GM12878 (cell line): ENCODE measurements around the gene SYNGR2. TPM values are rescaled to one million over a fixed set of nuclear protein-coding genes. Genes with fewer than 3 reads are reported as not detected.

ENCODE experiments used
- ATAC-seq: fragments of 200-7000 bp; cut with Tn5 transposase; 3 replicates; pipeline ENCODE4 v1.9.1; 2020; ENCODE audit warnings: mild to moderate bottlenecking, moderate library complexity
- BruUV-seq: library from RNA; stranded (reverse); fragments of 400-500 nt; replicated peaks from 2 replicates; lab custom pipeline; 2021; lab: Mats Ljungman, UMichigan
- CTCF ChIA-PET: fragments of 300-600 bp; sonication (Branson Sonifier 250); formaldehyde crosslinking; extraction: SDS; loops from one replicate; lab custom pipeline; 2021; ENCODE audit warnings: inconsistent platforms; lab: Yijun Ruan, JAX
- POLR2A ChIA-PET: fragments of 350-600 bp; formaldehyde crosslinking; extraction: SDS; loops from one replicate; lab custom pipeline; 2021; ENCODE audit warnings: inconsistent platforms; lab: Charles Lee
- RAD21 ChIA-PET: fragments of 300-600 bp; sonication (Branson Sonifier 250); formaldehyde crosslinking; loops from one replicate; lab custom pipeline; 2023; ENCODE audit warnings: antibody characterized with exemption; ENCODE audit not compliant: unreplicated experiment; lab: Charles Lee
- SMC1A ChIA-PET: fragments of 300-600 bp; sonication (Branson Sonifier 250); formaldehyde crosslinking; loops from one replicate; lab custom pipeline; 2023; ENCODE audit not compliant: unreplicated experiment, uncharacterized antibody; lab: Charles Lee
- DNase-seq: peaks from one replicate; pipeline ENCODE4 v3.0.0-alpha.2; 2011; ENCODE audit warnings: low read depth, low spot score
- FAIRE-seq: peaks from 3 replicates; lab custom pipeline; 2011; peaks lifted over from hg19 to GRCh38; lab: Jason Lieb, UNC
- H2AFZ ChIP-seq: 2 replicates; pipeline ENCODE4 v1.6.0; 2011; ENCODE audit warnings: low read depth, low read length, control low read depth; ENCODE audit not compliant: control insufficient read depth
- H3K27ac ChIP-seq: 2 replicates; pipeline ENCODE4 v1.5.1; 2011; ENCODE audit warnings: control low read depth; ENCODE audit not compliant: control insufficient read depth, insufficient read depth
- H3K27me3 ChIP-seq, 2 experiments: replicated peaks in 1 of 2; 2 replicates each; pipeline versions ENCODE4 v1.6.0 to v1.6.1; 2011; ENCODE audit warnings: low read length in 1 of 2; ENCODE audit not compliant: control insufficient read depth in 2 of 2, insufficient read depth in 2 of 2
- H3K36me3 ChIP-seq, 2 experiments: 2 replicates each; pipeline ENCODE4 v1.5.1; 2011; ENCODE audit warnings: low read length in 1 of 2; ENCODE audit not compliant: control insufficient read depth in 2 of 2, insufficient read depth in 2 of 2
- H3K4me1 ChIP-seq: 2 replicates; pipeline ENCODE4 v1.6.1; 2011; ENCODE audit warnings: mild to moderate bottlenecking, low read length, moderate library complexity, mixed read lengths; ENCODE audit not compliant: control insufficient read depth, insufficient read depth
- H3K4me2 ChIP-seq: 2 replicates; pipeline ENCODE4 v1.6.0; 2011; ENCODE audit warnings: control low read depth; ENCODE audit not compliant: control insufficient read depth, insufficient read depth
- H3K4me3 ChIP-seq: fragments of 200-600 bp; sonication (generic); 2 replicates; pipeline ENCODE4 v1.5.1; 2016
- H3K79me2 ChIP-seq: 2 replicates; pipeline ENCODE4 v1.6.0; 2011; ENCODE audit warnings: low read length; ENCODE audit not compliant: control insufficient read depth, insufficient read depth
- H3K9ac ChIP-seq: 2 replicates; pipeline ENCODE4 v1.8.0; 2011; ENCODE audit warnings: low read length, control low read depth, mixed read lengths; ENCODE audit not compliant: control insufficient read depth, insufficient read depth
- H3K9me3 ChIP-seq: replicated peaks from 3 replicates; pipeline ENCODE4 v1.5.1; 2011; ENCODE audit warnings: mild to moderate bottlenecking, low read length; ENCODE audit not compliant: control insufficient read depth, insufficient read depth
- H4K20me1 ChIP-seq: 2 replicates; pipeline ENCODE4 v1.6.0; 2011; ENCODE audit not compliant: control insufficient read depth, insufficient read depth
- ATF2 ChIP-seq: IDR thresholded peaks from 2 replicates; pipeline ENCODE4 v1.6.1; 2012; ENCODE audit warnings: low read length, inconsistent platforms
- ATF7 ChIP-seq: fragments of 450-650 bp; IDR thresholded peaks from 2 replicates; pipeline ENCODE4 v1.6.1; 2016; ENCODE audit warnings: low read depth, mild to moderate bottlenecking
- CBX5 ChIP-seq: sonication (generic); IDR thresholded peaks from 2 replicates; pipeline ENCODE4 v1.6.1; 2016; ENCODE audit warnings: low read depth, moderate library complexity, mild to moderate bottlenecking, inconsistent platforms
- CREB1 ChIP-seq: IDR thresholded peaks from 2 replicates; pipeline ENCODE4 v1.6.1; 2012; ENCODE audit warnings: low read depth, mild to moderate bottlenecking, inconsistent platforms
- E4F1 ChIP-seq: fragments of 450-650 bp; IDR thresholded peaks from 2 replicates; pipeline ENCODE4 v1.6.1; 2018; ENCODE audit warnings: borderline replicate concordance, mild to moderate bottlenecking; ENCODE audit not compliant: partially characterized antibody
- KAT2A ChIP-seq: conservative IDR thresholded peaks from 2 replicates; pipeline ENCODE4 v1.6.1; 2011; ENCODE audit warnings: low read depth, low read length; ENCODE audit not compliant: control insufficient read depth
- MEF2B ChIP-seq: fragments of 450-650 bp; IDR thresholded peaks from 2 replicates; pipeline ENCODE4 v1.6.1; 2018; ENCODE audit warnings: mild to moderate bottlenecking, moderate library complexity; ENCODE audit not compliant: partially characterized antibody, poor library complexity, severe bottlenecking
- MTA3 ChIP-seq: IDR thresholded peaks from 2 replicates; pipeline ENCODE4 v1.6.1; 2012; ENCODE audit warnings: low read length, inconsistent platforms, borderline replicate concordance
- MXI1 ChIP-seq: fragments of 150-350 bp; IDR thresholded peaks from 2 replicates; pipeline ENCODE4 v1.6.1; 2011; ENCODE audit warnings: low read depth, mild to moderate bottlenecking, inconsistent platforms, low read length, improper control_type of control experiment
- NR2F1 ChIP-seq: fragments of 450-650 bp; conservative IDR thresholded peaks from 2 replicates; pipeline ENCODE4 v1.6.1; 2017; ENCODE audit warnings: mild to moderate bottlenecking
- SUZ12 ChIP-seq: fragments of 200-600 bp; sonication (generic); IDR thresholded peaks from one replicate; pipeline ENCODE4 v1.6.1; 2018; ENCODE audit warnings: antibody characterized with exemption, mild to moderate bottlenecking; ENCODE audit not compliant: unreplicated experiment
- ZNF24 ChIP-seq: fragments of 450-650 bp; IDR thresholded peaks from 2 replicates; pipeline ENCODE4 v1.6.1; 2017; ENCODE audit warnings: antibody characterized with exemption, mild to moderate bottlenecking
- ZNF592 ChIP-seq: fragments of 450-650 bp; IDR thresholded peaks from 2 replicates; pipeline ENCODE4 v1.6.1; 2017; ENCODE audit warnings: mild to moderate bottlenecking, moderate library complexity
- ZNF622 ChIP-seq: fragments of 450-650 bp; IDR thresholded peaks from 2 replicates; pipeline ENCODE4 v1.6.1; 2017; ENCODE audit warnings: mild to moderate bottlenecking, inconsistent platforms
- WGBS: methylation state at CpG from one replicate; pipeline ENCODE4 v1.1.6; 2016; ENCODE audit warnings: low lambda C conversion rate; ENCODE audit not compliant: insufficient replicate concordance, insufficient coverage; ENCODE audit errors: missing lambda C conversion rate; 5-methylcytosine and 5-hydroxymethylcytosine counted together
- in situ Hi-C: fragments of 300-500 bp; cut with MboI; formaldehyde crosslinking; loops from 9 replicates; pipeline ENCODE4 v1.14.3; 2018; ENCODE audit warnings: mixed read lengths
- intact Hi-C: fragments of 100-400 bp; cut with micrococcal nuclease; formaldehyde crosslinking; loops from one replicate; pipeline ENCODE4 v1.14.2; 2022; ENCODE audit not compliant: unreplicated experiment
- polyA plus RNA-seq, 11 experiments: library from polyadenylated mRNA; depleted of rRNA in 4 of 11; unstranded in 6 of 11; stranded (reverse) in 5 of 11; fragments of >200 nt; fragmentation: Nextera tagmentation in 4 of 11; fragmentation: Illumina TruSeq in 1 of 11; extraction: Ambion mirVana in 4 of 11; extraction: Trizol in 1 of 11; gene quantifications; 1 replicate in 1 of 11; 2 replicates in 10 of 11; pipeline versions ENCODE4 v1.2.1 to v1.2.3, GENCODE V29; 2011 to 2016; ENCODE audit warnings: inconsistent platforms in 2 of 11, missing spikeins in 2 of 11, low read depth in 1 of 11
- total RNA-seq, 4 experiments: library from RNA; depleted of rRNA in 3 of 4; stranded (reverse); fragments of >200 nt in 3 of 4; fragmentation: Illumina TruSeq in 1 of 4; extraction: Trizol in 1 of 4; gene quantifications; 2 replicates each; pipeline versions ENCODE4 v1.2.1 to v1.2.3, GENCODE V29; 2013 to 2021
- TF ChIP-seq, protein P1 (sequence below): fragments of 150-350 bp; IDR thresholded peaks from 2 replicates; pipeline ENCODE4 v1.6.1; 2014; ENCODE audit warnings: mild to moderate bottlenecking, low read depth, low read length

Gene SYNGR2
- total and polyA plus RNA-seq, 10 of the 15 experiments (the other 5 are each of a cell fraction or from before 2014, with no cell fraction given), result 4.4 to 529 (median 261) TPM

DNA sequence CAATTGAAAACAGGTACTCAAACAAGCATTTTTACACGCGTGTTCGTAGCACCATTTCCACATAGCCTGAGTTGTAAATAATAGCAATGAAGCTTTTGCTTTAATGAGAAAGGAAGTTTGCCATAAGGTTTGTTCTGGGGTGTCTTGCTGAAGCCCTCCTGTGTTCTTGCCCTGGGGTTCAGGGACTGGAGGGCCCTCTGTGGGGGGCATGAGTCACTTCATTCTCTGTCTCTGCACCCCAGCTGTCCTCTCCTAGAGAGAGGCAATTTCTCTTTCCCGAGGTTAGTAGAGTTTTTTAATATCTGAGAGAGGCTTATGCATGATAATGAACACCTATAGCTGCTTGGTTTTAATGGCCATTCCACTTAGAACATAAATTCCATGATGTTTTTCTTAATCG is 28.3 kb downstream of the SYNGR2 start:
- TSS peak; percentile 55 for BruUV-seq
- Histone ChIP-seq H3K27me3 (no peaks in the 10 kb centered on the region), H3K4me3 (no peak overlapping the region), H3K36me3 (peaks cover 7 to 20% of the 10 kb centered on the region in 2 experiments), H3K9me3 (no peaks in the 10 kb centered on the region; the same call in 2 of the 3 replicates), H3K4me2 (no peak overlapping the region), H4K20me1 (no peaks in the 10 kb centered on the region), H2AFZ (no peak overlapping the region), H3K79me2 (peaks cover 6% of the 10 kb centered on the region), H3K9ac (no peak overlapping the region), H3K27ac (no peak overlapping the region), H3K4me1 (peaks cover 10% of the 10 kb centered on the region)
- no peak for ATAC-seq
- SMC1A ChIA-PET, result no interaction called here
- 94% methylated on average over 5 of the region's 5 CpGs for WGBS
- CTCF ChIA-PET, result no interaction called here
- in situ Hi-C loops, result no loop called here
- TF ChIP-seq ATF7 (no peak), ZNF24 (no peak), CBX5 (no peak), MEF2B (no peak), SUZ12 (no peak), ZNF592 (no peak), CREB1 (no peak), NR2F1 (no peak), E4F1 (no peak), MXI1 (no peak), ATF2 (no peak), KAT2A (no peak), ZNF622 (no peak), MTA3 (no peak)
- TF ChIP-seq, protein P1, sequence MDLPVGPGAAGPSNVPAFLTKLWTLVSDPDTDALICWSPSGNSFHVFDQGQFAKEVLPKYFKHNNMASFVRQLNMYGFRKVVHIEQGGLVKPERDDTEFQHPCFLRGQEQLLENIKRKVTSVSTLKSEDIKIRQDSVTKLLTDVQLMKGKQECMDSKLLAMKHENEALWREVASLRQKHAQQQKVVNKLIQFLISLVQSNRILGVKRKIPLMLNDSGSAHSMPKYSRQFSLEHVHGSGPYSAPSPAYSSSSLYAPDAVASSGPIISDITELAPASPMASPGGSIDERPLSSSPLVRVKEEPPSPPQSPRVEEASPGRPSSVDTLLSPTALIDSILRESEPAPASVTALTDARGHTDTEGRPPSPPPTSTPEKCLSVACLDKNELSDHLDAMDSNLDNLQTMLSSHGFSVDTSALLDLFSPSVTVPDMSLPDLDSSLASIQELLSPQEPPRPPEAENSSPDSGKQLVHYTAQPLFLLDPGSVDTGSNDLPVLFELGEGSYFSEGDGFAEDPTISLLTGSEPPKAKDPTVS, result no peak
- RAD21 ChIA-PET, result interaction anchor here (0.9 kb wide), 1 partner anchor 112 kb away, joined by 3 read pairs; no protein-coding TSS in a partner anchor
- POLR2A ChIA-PET, result interaction anchor here (1.3 kb wide), 1 partner anchor 10 kb away, joined by 3 read pairs; the partner anchor contains the start of genes AFMID and TK1
- no peak for FAIRE-seq
- intact Hi-C loops, result no loop called here
- no peak for DNase-seq
